Right renal pelvis (tissue), 4 donors: Measurements from ENCODE around the gene SFT2D3. TPM values are rescaled to one million over a fixed set of nuclear protein-coding genes. Genes with fewer than 3 reads are reported as not detected.
"Not testable (repeated sequence)": the region's sequence is repeated elsewhere in the genome, so short reads cannot be mapped to it uniquely, and the experiment has no call there.

ENCODE experiments used
- DNase-seq, 4 donors: peaks; one replicate each; pipeline ENCODE4 v3.0.0-alpha.2; 2013; ENCODE audit warnings: low read depth in 4 of 4, low spot score in 3 of 4, missing footprints in 1 of 4
- polyA plus RNA-seq, 4 donors: library from polyadenylated mRNA; unstranded; fragments of 120-200 nt; gene quantifications; one replicate each; pipeline ENCODE4 v1.2.1, GENCODE V29; 2013; ENCODE audit not compliant: insufficient read length in 4 of 4

SFT2D3 gene
- polyA plus RNA-seq, 4 donors = not detected

DNA sequence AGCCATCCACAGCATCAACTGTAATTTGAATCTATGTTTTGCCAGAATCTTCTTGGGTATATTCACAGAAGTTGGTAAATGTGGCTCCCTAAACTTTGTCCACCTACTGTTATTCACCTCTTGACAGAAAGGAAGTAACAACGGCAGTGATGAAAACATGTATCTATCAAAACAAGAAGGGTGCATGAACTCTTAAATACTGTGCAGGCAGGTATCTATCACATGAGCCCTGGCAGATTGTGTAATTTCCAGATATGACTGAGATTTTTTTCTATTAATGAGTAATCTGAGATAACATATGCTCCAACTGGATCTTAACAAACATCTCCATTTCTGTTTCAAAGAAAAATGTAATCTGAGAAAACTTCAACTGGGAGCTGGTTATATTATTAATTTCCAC lies 36.6 kb downstream of the SFT2D3 start:
- no peak for DNase-seq

DNA sequence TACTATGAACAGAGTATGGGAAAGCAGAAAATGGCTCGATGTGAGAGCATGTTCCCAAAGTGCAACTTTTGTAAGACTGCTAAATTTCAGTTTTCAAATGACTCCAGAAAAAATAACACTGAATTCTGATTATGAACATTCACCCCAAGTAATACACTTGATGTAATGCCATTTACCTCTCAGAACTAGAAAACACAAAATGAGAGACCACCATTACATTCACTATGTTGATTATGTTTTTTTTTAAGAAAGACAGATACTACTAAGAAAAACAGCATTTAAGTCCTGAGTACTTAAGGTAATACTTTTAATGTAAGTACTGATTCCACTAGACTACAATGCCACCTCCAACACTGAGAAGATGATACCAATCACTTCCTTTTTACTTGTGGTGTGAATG lies 38.5 kb downstream of the SFT2D3 start:
- DNase-seq = no peak

DNA sequence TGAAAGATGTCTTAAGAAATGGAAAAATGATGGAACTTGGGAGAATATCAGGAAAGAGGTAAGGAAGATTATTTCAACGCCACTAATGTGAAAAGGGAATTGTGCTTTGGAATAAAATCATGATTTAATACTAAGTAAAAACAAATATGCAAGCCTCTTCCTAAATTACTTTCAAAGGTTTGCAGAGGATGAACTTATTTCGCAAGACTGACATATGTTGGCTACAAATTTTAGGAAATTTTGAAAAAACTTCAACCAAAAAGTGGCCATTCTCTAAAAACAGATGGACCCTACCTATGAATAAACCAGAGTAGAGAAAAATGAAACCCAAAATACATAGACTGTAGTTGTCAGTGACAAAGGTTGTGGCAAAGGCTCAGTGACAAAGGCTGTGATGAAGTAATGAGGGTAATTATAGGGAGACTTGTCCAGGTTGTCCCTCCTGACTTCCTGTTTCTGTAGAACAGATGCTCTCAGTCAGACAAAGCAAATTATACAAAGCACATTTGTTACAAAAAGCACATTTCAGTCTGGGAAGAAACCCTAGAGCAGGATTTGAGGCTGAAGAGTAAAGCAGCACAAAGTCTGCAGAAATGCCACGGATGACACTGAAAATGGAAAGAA lies 39.5 kb downstream of the SFT2D3 start:
- no peak for DNase-seq

DNA sequence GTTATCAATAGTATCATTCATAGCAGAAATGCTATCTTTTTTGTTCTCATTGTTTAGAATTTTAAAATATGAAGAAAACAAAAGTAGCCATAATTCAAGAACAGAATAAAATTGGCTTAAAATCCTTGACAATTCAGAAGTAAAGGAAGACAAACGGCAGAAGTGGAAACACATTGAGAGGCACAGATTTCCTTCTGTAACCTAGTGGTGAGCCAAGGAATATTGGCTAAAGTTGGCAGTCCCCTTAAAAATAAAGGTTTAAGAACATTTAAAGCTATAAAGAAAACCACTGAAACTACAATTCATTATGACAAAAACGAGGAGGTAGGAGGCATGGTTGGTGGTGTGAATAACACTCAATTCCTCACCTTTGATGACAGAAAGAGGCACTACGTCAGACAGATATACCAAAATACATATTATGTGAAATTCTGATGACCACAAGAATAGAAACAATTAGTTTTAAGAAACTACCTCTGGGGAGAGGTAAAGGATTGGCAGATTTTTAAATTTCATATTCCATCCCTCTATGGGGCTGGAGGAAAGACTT lies 42.3 kb downstream of the SFT2D3 start:
- DNase-seq = no peak

- DNase-seq = no peak
These were observed 46.3 kb downstream of the SFT2D3 start for GRCh38 chr2:127747621-127748020.

DNA sequence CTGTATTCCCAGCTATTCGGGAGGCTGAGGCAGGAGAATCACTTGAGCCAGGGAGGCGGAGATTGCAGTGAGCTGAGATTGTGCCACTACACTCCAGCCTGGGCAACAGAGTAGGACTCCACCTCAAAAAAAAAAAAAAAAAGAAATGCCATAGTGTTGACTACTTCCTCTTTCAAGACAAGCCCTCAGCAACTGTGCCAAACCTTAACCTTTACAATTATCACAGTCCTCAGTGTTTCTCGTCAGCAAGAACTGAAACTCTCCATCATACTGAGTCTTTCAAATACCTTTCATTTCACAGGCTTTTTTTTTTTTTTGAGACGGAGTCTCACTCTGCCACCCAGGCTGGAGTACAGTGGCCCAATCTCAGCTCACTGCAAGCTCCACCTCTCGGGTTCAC lies 48.2 kb downstream of the SFT2D3 start:
- DNase-seq = not testable (repeated sequence)

DNA sequence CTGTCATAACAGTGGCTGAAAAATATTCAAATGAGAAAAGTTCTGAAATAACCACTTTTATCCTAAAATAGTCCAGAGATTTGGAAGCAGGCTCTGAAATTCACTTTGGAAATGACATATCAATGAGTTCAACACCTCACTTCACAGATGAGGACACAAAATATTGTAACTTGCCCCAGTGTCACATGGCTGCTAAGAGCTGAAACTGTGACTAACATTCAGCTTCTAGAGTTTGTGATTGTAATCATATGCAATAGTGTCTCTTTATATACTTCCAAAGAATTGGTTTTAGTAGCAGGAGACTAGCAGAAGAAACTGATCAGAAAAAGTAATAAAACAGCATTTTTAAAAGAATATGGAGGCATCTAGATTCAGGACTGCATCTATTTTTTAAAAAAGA lies 52.1 kb downstream of the SFT2D3 start:
- DNase-seq = no peak

DNA sequence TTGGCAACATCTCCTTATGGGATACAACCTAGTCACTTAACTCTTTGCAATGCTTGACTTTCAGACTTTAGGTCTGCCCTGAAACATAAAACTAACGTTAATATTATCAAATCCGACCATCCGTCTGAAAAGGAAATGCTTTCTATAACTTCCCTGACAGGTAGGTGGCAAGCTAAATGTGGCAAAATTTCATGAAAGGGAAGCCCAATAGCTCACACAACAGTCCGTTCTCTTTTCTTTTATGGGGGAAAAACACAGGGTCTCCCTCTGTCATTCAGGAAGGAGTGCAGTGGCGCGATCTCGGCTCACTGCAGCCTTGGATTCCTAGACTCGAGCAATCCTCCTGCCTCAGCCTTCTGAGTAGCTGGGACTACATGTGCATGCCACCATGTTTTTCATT lies 52.9 kb downstream of the SFT2D3 start:
- DNase-seq = no peak

Other genes with a start within 250 kb of the SFT2D3 start
- 10 to 100 TPM; 58.6 to 68.2 (median 64.3) TPM for gene IWS1, start 175.0 kb upstream of the SFT2D3 start, polyA plus RNA-seq
- gene MYO7B, start 165.8 kb upstream of the SFT2D3 start, polyA plus RNA-seq = 10 to 100 TPM; 17.7 to 24.7 (median 19.4) TPM
- 1 to 10 TPM in 3 of 4 donors, under 1 TPM in 1; 0.69 to 2.5 (median 1.2) TPM for gene GPR17, start 55.3 kb upstream of the SFT2D3 start, polyA plus RNA-seq
- gene LIMS2, start 26.0 kb upstream of the SFT2D3 start, polyA plus RNA-seq = 10 to 100 TPM; 17.5 to 23.6 (median 21.2) TPM
- gene WDR33, start 109.7 kb downstream of the SFT2D3 start, polyA plus RNA-seq = 10 to 100 TPM; 52.8 to 77.7 (median 63.3) TPM
- gene POLR2D, start 156.7 kb downstream of the SFT2D3 start, polyA plus RNA-seq = 10 to 100 TPM; 36.1 to 41.4 (median 39.0) TPM
- 10 to 100 TPM; 24.7 to 30.9 (median 28.9) TPM for gene AMMECR1L, start 184.5 kb downstream of the SFT2D3 start, polyA plus RNA-seq